Keratinocyte (primary cell): ENCODE measurements around the gene PERCC1. TPM values are rescaled to one million over a fixed set of nuclear protein-coding genes. Genes with fewer than 3 reads are reported as not detected.

Source experiments
- DNase-seq: peaks from one replicate; pipeline ENCODE4 v3.0.0-alpha.2; 2011; ENCODE audit warnings: low read depth, missing footprints, low spot score
- FAIRE-seq: peaks from 2 replicates; lab custom pipeline; 2011; peaks lifted over from hg19 to GRCh38; lab: Jason Lieb, UNC
- H2AFZ ChIP-seq: 2 replicates; pipeline ENCODE4 v1.6.0; 2012; ENCODE audit warnings: low read length, control low read depth, inconsistent platforms; ENCODE audit not compliant: control insufficient read depth
- H3K27ac ChIP-seq: 2 replicates; pipeline ENCODE4 v1.5.1; 2011; ENCODE audit warnings: low read length; ENCODE audit not compliant: control insufficient read depth, insufficient read depth
- H3K27me3 ChIP-seq: 3 replicates; pipeline ENCODE4 v1.6.0; 2011; ENCODE audit warnings: low read length; ENCODE audit not compliant: control insufficient read depth, insufficient read depth; ENCODE audit errors: extremely low read depth
- H3K36me3 ChIP-seq, 2 experiments: 2 replicates in 1 of 2; 3 replicates in 1 of 2; pipeline ENCODE4 v1.5.1; 2011; ENCODE audit warnings: low read length in 2 of 2, mild to moderate bottlenecking in 1 of 2; ENCODE audit not compliant: control insufficient read depth in 2 of 2, insufficient read depth in 2 of 2; ENCODE audit errors: extremely low read depth in 1 of 2
- H3K4me1 ChIP-seq: 3 replicates; pipeline ENCODE4 v1.5.1; 2011; ENCODE audit warnings: low read length; ENCODE audit not compliant: control insufficient read depth, insufficient read depth; ENCODE audit errors: extremely low read depth
- H3K4me2 ChIP-seq: 3 replicates; pipeline ENCODE4 v1.6.0; 2011; ENCODE audit warnings: low read depth, low read length; ENCODE audit not compliant: control insufficient read depth, insufficient read depth; ENCODE audit errors: extremely low read depth
- H3K4me3 ChIP-seq, 3 experiments: fragments of 200-600 bp in 1 of 3; sonication (generic) in 1 of 3; 2 replicates in 2 of 3; 3 replicates in 1 of 3; pipeline ENCODE4 v1.5.1; 2011 to 2016; ENCODE audit warnings: low read length in 3 of 3, mild to moderate bottlenecking in 3 of 3, control low read depth in 2 of 3, inconsistent platforms in 1 of 3, low read depth in 1 of 3, mixed read lengths in 1 of 3, mixed run types in 1 of 3, moderate library complexity in 1 of 3; ENCODE audit not compliant: control insufficient read depth in 2 of 3, insufficient read depth in 2 of 3; ENCODE audit errors: extremely low read depth in 1 of 3
- H3K79me2 ChIP-seq: 2 replicates; pipeline ENCODE4 v1.6.0; 2012; ENCODE audit warnings: low read length; ENCODE audit not compliant: control insufficient read depth, insufficient read depth
- H3K9ac ChIP-seq: 3 replicates; pipeline ENCODE4 v1.6.0; 2011; ENCODE audit warnings: low read length; ENCODE audit not compliant: control insufficient read depth, insufficient read depth; ENCODE audit errors: extremely low read depth
- H3K9me1 ChIP-seq: 3 replicates; pipeline ENCODE4 v1.6.0; 2011; ENCODE audit warnings: low read length; ENCODE audit not compliant: control insufficient read depth, insufficient read depth; ENCODE audit errors: extremely low read depth
- H3K9me3 ChIP-seq: 2 replicates; pipeline ENCODE4 v1.5.1; 2012; ENCODE audit warnings: low read depth, low read length; ENCODE audit not compliant: control insufficient read depth
- H4K20me1 ChIP-seq: 3 replicates; pipeline ENCODE4 v1.6.0; 2011; ENCODE audit warnings: low read length; ENCODE audit not compliant: control insufficient read depth, insufficient read depth; ENCODE audit errors: extremely low read depth
- CTCF ChIP-seq, 3 experiments: IDR thresholded peaks in 1 of 3; conservative IDR thresholded peaks in 1 of 3; optimal IDR thresholded peaks in 1 of 3; 2 replicates in 2 of 3; 3 replicates in 1 of 3; pipeline versions ENCODE3 to v1.5.1; 2011; ENCODE audit warnings: low read length in 3 of 3, mild to moderate bottlenecking in 3 of 3, moderate library complexity in 2 of 3, control low read depth in 1 of 3, inconsistent platforms in 1 of 3; ENCODE audit not compliant: insufficient read depth in 2 of 3; ENCODE audit errors: extremely low read depth in 1 of 3
- EZH2 ChIP-seq: IDR thresholded peaks from one replicate; pipeline ENCODE4 v1.6.1; 2012; ENCODE audit warnings: inconsistent platforms, mild to moderate bottlenecking, low read length, moderate library complexity
- dilution Hi-C: fragments of 300-500 bp; cut with MboI; formaldehyde crosslinking; loops from one replicate; pipeline ENCODE4 v1.7.0; 2020; ENCODE audit warnings: low sequenced_read_pairs; ENCODE audit not compliant: extremely low pct_ligation_motif_present
- polyA plus RNA-seq, 5 experiments: library from polyadenylated mRNA; depleted of rRNA in 3 of 5; stranded (reverse) in 3 of 5; stranded (forward) in 1 of 5; unstranded in 1 of 5; fragments of >200 nt; gene quantifications; 1 replicate in 1 of 5; 2 replicates in 3 of 5; 3 replicates in 1 of 5; pipeline versions ENCODE4 v1.2.1 to v1.2.3, GENCODE V29; 2011 to 2012; ENCODE audit warnings: missing spikeins in 2 of 5, low read depth in 1 of 5, low replicate concordance in 1 of 5

Gene PERCC1
- polyA plus RNA-seq, 1 donor (not counting 4 experiments of a cell fraction or from before 2014, with no cell fraction given): not detected

GRCh38 chr16:1429012-1429411, 1.9 kb upstream of the PERCC1 start:
- no peak for TF ChIP-seq CTCF (optimal IDR thresholded peaks at IDR 0.05 in 1 of 3, IDR thresholded peaks at IDR 0.05 in 1 of 3, conservative IDR thresholded peaks at IDR 0.05 in 1 of 3; ENCODE audit: extremely low read depth in 1 of 3, insufficient read depth in 2 of 3, low read length in 3 of 3)
- TF ChIP-seq EZH2: no peak
- no peaks in the 10 kb centered on the region for H3K9me1 ChIP-seq
- no peak overlapping the region for H3K27ac ChIP-seq
- H3K9ac ChIP-seq: no peak overlapping the region
- H3K36me3 ChIP-seq: no peaks in the 10 kb centered on the region
- FAIRE-seq (no peak), DNase-seq (no peak)
- no peaks in the 10 kb centered on the region for H3K9me3 ChIP-seq
- H2AFZ ChIP-seq: no peak overlapping the region
- dilution Hi-C loops: no loop called here
- H4K20me1 ChIP-seq: no peaks in the 10 kb centered on the region
- no peaks in the 10 kb centered on the region for H3K27me3 ChIP-seq
- no peak overlapping the region for H3K4me2 ChIP-seq
- no peaks in the 10 kb centered on the region for H3K4me1 ChIP-seq
- no peaks in the 10 kb centered on the region for H3K79me2 ChIP-seq
- no peak overlapping the region for H3K4me3 ChIP-seq

GRCh38 chr16:1429631-1430030, 1.2 kb upstream of the PERCC1 start:
- H3K27me3 ChIP-seq: no peaks in the 10 kb centered on the region
- H3K9ac ChIP-seq: no peak overlapping the region
- H2AFZ ChIP-seq: no peak overlapping the region
- no peaks in the 10 kb centered on the region for H3K36me3 ChIP-seq
- H3K4me3 ChIP-seq: no peak overlapping the region
- no peaks in the 10 kb centered on the region for H3K9me1 ChIP-seq
- no peaks in the 10 kb centered on the region for H3K4me1 ChIP-seq
- no peaks in the 10 kb centered on the region for H3K9me3 ChIP-seq
- H3K27ac ChIP-seq: no peak overlapping the region
- dilution Hi-C loops: no loop called here
- no peaks in the 10 kb centered on the region for H3K79me2 ChIP-seq
- FAIRE-seq (no peak), DNase-seq (no peak)
- H3K4me2 ChIP-seq: no peak overlapping the region
- H4K20me1 ChIP-seq: no peaks in the 10 kb centered on the region
- TF ChIP-seq CTCF (optimal IDR thresholded peaks at IDR 0.05 in 1 of 3, IDR thresholded peaks at IDR 0.05 in 1 of 3, conservative IDR thresholded peaks at IDR 0.05 in 1 of 3; ENCODE audit: extremely low read depth in 1 of 3, insufficient read depth in 2 of 3, low read length in 3 of 3): no peak
- no peak for TF ChIP-seq EZH2
